K562 (cell line): ENCODE data around the gene ANAPC5. TPM values are rescaled to one million over a fixed set of nuclear protein-coding genes. Genes with fewer than 3 reads are reported as not detected.

Source experiments
- ATAC-seq: fragments of 200-7000 bp; cut with Tn5 transposase; 3 replicates; pipeline ENCODE4 v1.9.1; 2020; ENCODE audit warnings: moderate library complexity
- BruUV-seq: library from RNA; stranded (reverse); fragments of 400-500 nt; replicated peaks from 2 replicates; lab custom pipeline; 2021; lab: Mats Ljungman, UMichigan
- CTCF ChIA-PET: fragments of 300-600 bp; formaldehyde crosslinking; extraction: SDS; loops from one replicate; lab custom pipeline; 2021; ENCODE audit warnings: low intra/inter-chr PET ratio; lab: Yijun Ruan, JAX
- POLR2A ChIA-PET: fragments of 300-600, 350-650 bp; sonication (Branson Sonifier 250); formaldehyde crosslinking; extraction: SDS; loops from one replicate; lab custom pipeline; 2021; ENCODE audit warnings: antibody characterized with exemption, inconsistent platforms; lab: Yijun Ruan, JAX
- DNase-seq, 4 experiments: peaks; one replicate each; pipeline versions ENCODE4 v3.0.0 to v3.0.0-alpha.2; 2011 to 2018; ENCODE audit warnings: low spot score in 3 of 4, mixed read lengths in 3 of 4; ENCODE audit errors: extremely low read depth in 1 of 4
- FAIRE-seq: peaks from 2 replicates; lab custom pipeline; 2011; peaks lifted over from hg19 to GRCh38; lab: Jason Lieb, UNC
- H2AFZ ChIP-seq: 2 replicates; pipeline ENCODE4 v1.6.0; 2011; ENCODE audit warnings: low read depth, low read length, control low read depth, inconsistent platforms
- H3K27ac ChIP-seq: fragments of 200-600 bp; 3 replicates; pipeline ENCODE4 v1.8.0; 2011; ENCODE audit warnings: low read depth, mild to moderate bottlenecking, control low read depth, inconsistent platforms, low read length, moderate library complexity, mixed read lengths; ENCODE audit errors: extremely low read depth
- H3K27me3 ChIP-seq, 2 experiments: fragments of 300-600 bp in 1 of 2; 2 replicates in 1 of 2; 3 replicates in 1 of 2; pipeline versions ENCODE4 v1.6.0 to v1.8.0; 2011; ENCODE audit warnings: inconsistent platforms in 2 of 2, low read length in 2 of 2, mild to moderate bottlenecking in 1 of 2, mixed read lengths in 1 of 2, moderate library complexity in 1 of 2; ENCODE audit not compliant: control insufficient read depth in 2 of 2, insufficient read depth in 2 of 2
- H3K36me3 ChIP-seq: fragments of 300-600 bp; 3 replicates; pipeline ENCODE4 v1.8.0; 2011; ENCODE audit warnings: mild to moderate bottlenecking, low read length, inconsistent platforms; ENCODE audit not compliant: control insufficient read depth, insufficient read depth
- H3K4me1 ChIP-seq, 2 experiments: fragments of 200-600 bp in 1 of 2; replicated peaks in 1 of 2; 2 replicates in 1 of 2; 3 replicates in 1 of 2; pipeline versions ENCODE4 v1.5.1 to v1.8.0; 2011; ENCODE audit warnings: inconsistent platforms in 2 of 2, low read length in 2 of 2, mild to moderate bottlenecking in 1 of 2, mixed read lengths in 1 of 2, moderate library complexity in 1 of 2; ENCODE audit not compliant: control insufficient read depth in 2 of 2, insufficient read depth in 2 of 2
- H3K4me2 ChIP-seq: 2 replicates; pipeline ENCODE4 v1.6.1; 2011; ENCODE audit warnings: low read length, control low read depth, inconsistent platforms, mixed read lengths; ENCODE audit not compliant: insufficient read depth
- H3K4me3 ChIP-seq: fragments of 200-600 bp; sonication (generic), shearing (Covaris generic); 2 replicates; pipeline ENCODE4 v1.5.1; 2016; ENCODE audit warnings: control low read depth, inconsistent platforms
- H3K79me2 ChIP-seq: fragments of 200-600 bp; 3 replicates; pipeline ENCODE4 v1.8.0; 2011; ENCODE audit warnings: low read length, inconsistent platforms; ENCODE audit not compliant: control insufficient read depth, insufficient read depth
- H3K9ac ChIP-seq, 2 experiments: 2 replicates each; pipeline versions ENCODE4 v1.6.0 to v1.6.1; 2011; ENCODE audit warnings: low read depth in 2 of 2, low read length in 2 of 2, control low read depth in 1 of 2, inconsistent platforms in 1 of 2, mild to moderate bottlenecking in 1 of 2, mixed read lengths in 1 of 2; ENCODE audit not compliant: insufficient read depth in 1 of 2
- H3K9me1 ChIP-seq: one replicate; pipeline ENCODE4 v1.6.0; 2011; ENCODE audit warnings: inconsistent platforms, mild to moderate bottlenecking, low read length, moderate library complexity; ENCODE audit not compliant: control insufficient read depth, insufficient read depth
- H3K9me3 ChIP-seq: replicated peaks from 2 replicates; pipeline ENCODE4 v1.5.1; 2011; ENCODE audit warnings: low read depth, low read length, inconsistent platforms; ENCODE audit not compliant: control insufficient read depth, insufficient read depth
- H4K20me1 ChIP-seq: replicated peaks from 2 replicates; pipeline ENCODE4 v1.6.1; 2011; ENCODE audit warnings: low read length, inconsistent platforms, mixed read lengths; ENCODE audit not compliant: control insufficient read depth, insufficient read depth
- CTBP1 ChIP-seq: fragments of 450-650 bp; IDR thresholded peaks from 2 replicates; pipeline ENCODE4 v1.6.1; 2016; ENCODE audit warnings: borderline replicate concordance
- ETV1 ChIP-seq: fragments of 450-650 bp; conservative IDR thresholded peaks from 2 replicates; pipeline ENCODE4 v1.6.1; 2016; ENCODE audit warnings: missing genetic modification characterization, control low read depth, low read depth, missing compliant biosample characterization
- GTF2F1 ChIP-seq: IDR thresholded peaks from 2 replicates; pipeline ENCODE4 v1.6.1; 2011; ENCODE audit warnings: low read depth, low read length, improper control_type of control experiment
- PML ChIP-seq: IDR thresholded peaks from 2 replicates; pipeline ENCODE4 v1.6.1; 2012; ENCODE audit warnings: low read length, inconsistent platforms
- POLR2AphosphoS5 ChIP-seq: IDR thresholded peaks from 2 replicates; pipeline ENCODE4 v1.6.1; 2011; ENCODE audit warnings: mild to moderate bottlenecking, low read depth, low read length, moderate library complexity; ENCODE audit not compliant: control insufficient read depth, insufficient read depth
- RFX1 ChIP-seq: fragments of 450-650 bp; IDR thresholded peaks from 2 replicates; pipeline ENCODE4 v1.6.1; 2016; ENCODE audit warnings: mild to moderate bottlenecking, moderate library complexity
- SMARCA4 ChIP-seq: fragments of 450-650 bp; IDR thresholded peaks from 2 replicates; pipeline ENCODE4 v1.6.1; 2016
- SRSF7 ChIP-seq: fragments of 200-400 bp; formaldehyde crosslinking; optimal IDR thresholded peaks from 2 replicates; pipeline ENCODE3; 2017; ENCODE audit warnings: mild to moderate bottlenecking, low read depth, low read length
- ZC3H4 ChIP-seq: sonication (generic); formaldehyde crosslinking; IDR thresholded peaks from 2 replicates; pipeline ENCODE4 v1.9.0; 2021; ENCODE audit warnings: missing genetic modification reagents, borderline replicate concordance
- ZFX ChIP-seq: sonication (generic); formaldehyde crosslinking; IDR thresholded peaks from 2 replicates; pipeline ENCODE4 v1.8.0; 2022; ENCODE audit warnings: mild to moderate bottlenecking, missing genetic modification reagents, moderate library complexity
- ZNF282 ChIP-seq: sonication (generic); formaldehyde crosslinking; IDR thresholded peaks from 2 replicates; pipeline ENCODE4 v1.8.1; 2023; ENCODE audit warnings: missing genetic modification reagents
- ZNF778 ChIP-seq: fragments of 450-650 bp; formaldehyde crosslinking; IDR thresholded peaks from 2 replicates; pipeline ENCODE4 v1.4.0; 2020; ENCODE audit warnings: mild to moderate bottlenecking, moderate library complexity
- WGBS: fragments of 100-300 bp; shearing (Covaris generic); methylation state at CpG from one replicate; pipeline ENCODE4 v1.1.6; 2016; ENCODE audit warnings: low coverage, mixed read lengths; ENCODE audit not compliant: insufficient coverage; ENCODE audit errors: missing lambda C conversion rate; 5-methylcytosine and 5-hydroxymethylcytosine counted together
- in situ Hi-C: fragments of 300-500 bp; cut with MboI; formaldehyde crosslinking; loops from 4 replicates; pipeline ENCODE4 v1.15.0; 2018; ENCODE audit warnings: inconsistent platforms, mixed read lengths
- intact Hi-C: fragments of 100-400 bp; cut with micrococcal nuclease; formaldehyde crosslinking; loops from 2 replicates; pipeline ENCODE4 v1.14.2; 2022
- polyA plus RNA-seq, 8 experiments: library from polyadenylated mRNA; depleted of rRNA in 4 of 8; stranded (reverse) in 5 of 8; unstranded in 3 of 8; fragments of >200 nt; fragmentation: Nextera tagmentation in 2 of 8; fragmentation: Illumina TruSeq in 1 of 8; extraction: Ambion mirVana in 2 of 8; extraction: Trizol in 1 of 8; gene quantifications; 2 replicates each; pipeline versions ENCODE4 v1.2.1 to v1.2.3, GENCODE V29; 2011 to 2014; ENCODE audit warnings: inconsistent platforms in 1 of 8, missing spikeins in 1 of 8
- total RNA-seq, 7 experiments: library from RNA; depleted of rRNA in 6 of 7; stranded (reverse); fragments of >200 nt in 6 of 7; fragmentation: Illumina TruSeq in 2 of 7; extraction: Trizol in 2 of 7; gene quantifications; 2 replicates each; pipeline versions ENCODE4 v1.2.1 to v1.2.3, GENCODE V29; 2011 to 2021; ENCODE audit warnings: low replicate concordance in 1 of 7
- TF ChIP-seq, protein P1 (sequence below), 3 experiments: fragments of 200-800 bp in 1 of 3; fragments of 250-450 bp in 1 of 3; fragments of 450-650 bp in 1 of 3; sonication (Bioruptor Pico) in 1 of 3; sonication (Bioruptor generic) in 1 of 3; formaldehyde crosslinking in 1 of 3; IDR thresholded peaks; 2 replicates each; pipeline versions ENCODE4 v1.6.1 to v1.8.0; 2016 to 2022; ENCODE audit warnings: mild to moderate bottlenecking in 2 of 3, missing genetic modification characterization in 2 of 3, missing compliant biosample characterization in 1 of 3, moderate library complexity in 1 of 3
- TF ChIP-seq, protein P2 (sequence below), 2 experiments: fragments of 250-450 bp in 1 of 2; fragments of 450-650 bp in 1 of 2; sonication (Bioruptor Pico) in 1 of 2; IDR thresholded peaks; 2 replicates each; pipeline versions ENCODE4 v1.6.1 to v1.8.0; 2016 to 2021; ENCODE audit warnings: mild to moderate bottlenecking in 2 of 2, moderate library complexity in 2 of 2, missing compliant biosample characterization in 1 of 2, missing genetic modification characterization in 1 of 2

Gene ANAPC5
- total and polyA plus RNA-seq, 9 of the 15 experiments (the other 6 are each of a cell fraction or from before 2014, with no cell fraction given) = 136 to 315 (median 197) TPM

DNA sequence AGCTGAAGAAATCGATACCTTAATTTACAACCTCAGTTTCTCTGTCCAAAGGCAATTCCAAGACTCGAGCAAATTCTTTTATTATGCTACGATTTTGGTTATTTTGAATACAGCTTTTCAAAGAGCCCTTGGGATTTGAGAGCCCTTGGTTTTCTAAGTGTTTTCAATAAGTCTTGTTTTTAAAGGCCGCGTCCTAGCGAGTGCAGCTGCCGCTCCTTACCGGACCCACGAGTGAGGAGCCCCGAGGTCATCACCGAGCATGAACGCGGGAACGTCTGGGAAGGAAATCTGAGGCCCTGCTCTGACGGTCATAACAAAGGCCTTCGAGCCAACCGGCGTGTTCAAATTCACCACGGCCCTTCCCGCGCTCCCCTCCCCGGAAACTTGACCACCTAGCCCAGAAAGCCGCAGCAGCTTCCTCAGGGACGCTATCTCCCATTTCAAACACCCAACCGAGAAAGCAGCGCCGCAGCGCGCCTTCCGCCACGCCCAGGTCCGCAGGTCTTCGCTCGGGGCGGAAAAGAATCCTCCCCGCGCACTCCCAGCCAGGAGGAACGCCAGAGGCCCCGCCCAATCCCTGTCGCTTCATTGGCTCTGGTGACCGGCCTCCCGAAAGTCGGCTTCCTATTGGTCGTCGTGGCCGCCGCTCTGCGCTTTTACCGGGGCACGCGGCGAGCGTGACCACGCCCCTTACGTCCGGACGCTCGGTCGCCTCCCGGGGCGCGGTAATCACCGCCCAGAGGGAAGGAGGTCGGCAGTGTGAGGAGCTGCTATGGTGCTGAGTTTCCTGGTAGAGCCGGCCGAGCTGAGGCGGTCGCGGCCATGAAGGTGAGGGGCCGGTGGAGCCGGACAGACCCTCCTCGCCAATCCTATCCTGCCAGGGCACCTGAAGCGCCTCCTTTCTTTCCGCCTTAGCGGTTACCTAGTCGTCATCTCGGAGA lies 47.5 kb upstream of the ANAPC5 start, which contains the start of gene RNF34:
RNF34 (plus strand) TSS at position 728 of the 941 bp plus-strand sequence; CDS start at position 823, 95 bp downstream.
- WGBS = under 1% methylated on average over 68 of the region's 77 CpGs
- DNase-seq (peak; percentile 98 to 100 (median 99)), FAIRE-seq (peak; percentile 92), ATAC-seq (peak; percentile 97)
- Histone ChIP-seq H3K4me2 (peak within 1 kb of the TSS; percentile 87), H3K27ac (peak within 1 kb of the TSS; percentile 90), H3K9me3 (no peaks in the 10 kb centered on the region), H3K79me2 (peaks cover 53% of the 10 kb centered on the region), H3K9ac (peak within 1 kb of the TSS; percentile 84 to 98), H2AFZ (peak within 1 kb of the TSS; percentile 92), H3K36me3 (peaks cover 21% of the 10 kb centered on the region; the same call in 1 of the 3 replicates), H3K4me1 (peaks cover 0 to 16% of the 10 kb centered on the region in 2 experiments; a peak in 3 of 5 replicates), H3K9me1 (no peaks in the 10 kb centered on the region), H3K4me3 (peak within 1 kb of the TSS; percentile 77), H3K27me3 (no peaks in the 10 kb centered on the region), H4K20me1 (no peaks in the 10 kb centered on the region; the same call in 1 of the 2 replicates)
- in situ Hi-C loops (no loop called here), intact Hi-C loops (loop anchor here (1.0 to 2.0 kb wide), 2 partner anchors 47 to 65 kb away; partner anchors contain the start of gene ANAPC5)
- TSS peak; percentile 94 for BruUV-seq
- ChIA-PET POLR2A (interaction anchor here (0.6 to 2.4 kb wide), 14 partner anchors 10 to 103 kb away, joined by 3 to 17 read pairs (median 4); partner anchors contain the start of genes ANAPC5 and CAMKK2), CTCF (no interaction called here)
- TF ChIP-seq ZNF778 (CRISPR knock-in tag) = no peak
- peak; percentile 45 for TF ChIP-seq SMARCA4
- TF ChIP-seq POLR2AphosphoS5 = peak; percentile 94
- TF ChIP-seq, protein P1, sequence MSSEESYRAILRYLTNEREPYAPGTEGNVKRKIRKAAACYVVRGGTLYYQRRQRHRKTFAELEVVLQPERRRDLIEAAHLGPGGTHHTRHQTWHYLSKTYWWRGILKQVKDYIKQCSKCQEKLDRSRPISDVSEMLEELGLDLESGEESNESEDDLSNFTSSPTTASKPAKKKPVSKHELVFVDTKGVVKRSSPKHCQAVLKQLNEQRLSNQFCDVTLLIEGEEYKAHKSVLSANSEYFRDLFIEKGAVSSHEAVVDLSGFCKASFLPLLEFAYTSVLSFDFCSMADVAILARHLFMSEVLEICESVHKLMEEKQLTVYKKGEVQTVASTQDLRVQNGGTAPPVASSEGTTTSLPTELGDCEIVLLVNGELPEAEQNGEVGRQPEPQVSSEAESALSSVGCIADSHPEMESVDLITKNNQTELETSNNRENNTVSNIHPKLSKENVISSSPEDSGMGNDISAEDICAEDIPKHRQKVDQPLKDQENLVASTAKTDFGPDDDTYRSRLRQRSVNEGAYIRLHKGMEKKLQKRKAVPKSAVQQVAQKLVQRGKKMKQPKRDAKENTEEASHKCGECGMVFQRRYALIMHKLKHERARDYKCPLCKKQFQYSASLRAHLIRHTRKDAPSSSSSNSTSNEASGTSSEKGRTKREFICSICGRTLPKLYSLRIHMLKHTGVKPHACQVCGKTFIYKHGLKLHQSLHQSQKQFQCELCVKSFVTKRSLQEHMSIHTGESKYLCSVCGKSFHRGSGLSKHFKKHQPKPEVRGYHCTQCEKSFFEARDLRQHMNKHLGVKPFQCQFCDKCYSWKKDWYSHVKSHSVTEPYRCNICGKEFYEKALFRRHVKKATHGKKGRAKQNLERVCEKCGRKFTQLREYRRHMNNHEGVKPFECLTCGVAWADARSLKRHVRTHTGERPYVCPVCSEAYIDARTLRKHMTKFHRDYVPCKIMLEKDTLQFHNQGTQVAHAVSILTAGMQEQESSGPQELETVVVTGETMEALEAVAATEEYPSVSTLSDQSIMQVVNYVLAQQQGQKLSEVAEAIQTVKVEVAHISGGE (CRISPR knock-in tag; IDR thresholded peaks at IDR 0.05) = peak in 1 of 3 experiments; percentile 83; a peak in 2 of 6 replicates
- peak; percentile 91 for TF ChIP-seq ZFX (CRISPR knock-in tag)
- peak; percentile 78 for TF ChIP-seq ETV1 (tag)
- TF ChIP-seq PML = peak; percentile 81; the same call in 1 of the 2 replicates
- TF ChIP-seq ZC3H4 (CRISPR knock-in tag) = no peak
- no peak for TF ChIP-seq ZNF282 (CRISPR knock-in tag)
- TF ChIP-seq GTF2F1 = 0 out of 2 replicates have a peak, but pooled peaks have one; percentile 21
- TF ChIP-seq CTBP1 = peak; percentile 83
- TF ChIP-seq, protein P2, sequence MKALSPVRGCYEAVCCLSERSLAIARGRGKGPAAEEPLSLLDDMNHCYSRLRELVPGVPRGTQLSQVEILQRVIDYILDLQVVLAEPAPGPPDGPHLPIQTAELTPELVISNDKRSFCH (CRISPR knock-in tag; IDR thresholded peaks at IDR 0.05) = no peak
- TF ChIP-seq, protein P2 (tag; IDR thresholded peaks at IDR 0.05) = peak; percentile 59; the same call in 1 of the 2 replicates
- no peak for TF ChIP-seq SRSF7
- TF ChIP-seq RFX1 = no peak
